ENCODE measurements around the gene KITLG.

KITLG gene

GRCh38 chr12:88458327-88458726 lies 121.9 kb downstream of the KITLG start:
- no peak overlapping the region for H3K4me2 ChIP-seq (ENCODE audit: insufficient read depth, low read length, poor library complexity, severe bottlenecking)
- H2AK5ac ChIP-seq (ENCODE audit: low read depth, low read length), result no peak overlapping the region
- no peak overlapping the region for H2BK120ac ChIP-seq (ENCODE audit: low read depth, low read length)
- no peak overlapping the region for H3K18ac ChIP-seq (ENCODE audit: low read length)
- no peak overlapping the region for H4K8ac ChIP-seq (ENCODE audit: low read depth, low read length)
- H3K9ac ChIP-seq (ENCODE audit: low read depth, low read length, poor library complexity), result no peak overlapping the region
- no peak overlapping the region for H3K4ac ChIP-seq (ENCODE audit: low read length)
- no peak overlapping the region for H3K4me3 ChIP-seq (ENCODE audit: low read length in 2 of 2)
- no peak overlapping the region for H4K91ac ChIP-seq (ENCODE audit: low read depth, low read length, poor library complexity)
- no peaks in the 10 kb centered on the region for H3K4me1 ChIP-seq (ENCODE audit: control insufficient read depth in 2 of 2, insufficient read depth in 1 of 2, low read depth in 1 of 2, low read length in 2 of 2)
- no peak overlapping the region for H2AFZ ChIP-seq (ENCODE audit: low read length)
- DNase-seq (ENCODE audit: low spot score), result no peak
- H2BK15ac ChIP-seq (ENCODE audit: low read length), result no peak overlapping the region
- no peak overlapping the region for H3K14ac ChIP-seq (ENCODE audit: low read length)
- no peak overlapping the region for H2BK12ac ChIP-seq (ENCODE audit: low read length)
- no peak overlapping the region for H3K23ac ChIP-seq (ENCODE audit: low read depth, low read length, poor library complexity)
- H3K27me3 ChIP-seq (ENCODE audit: control insufficient read depth in 3 of 3, insufficient read depth in 3 of 3, low read depth in 1 of 3, low read length in 3 of 3), result no peaks in the 10 kb centered on the region
- H2BK5ac ChIP-seq (ENCODE audit: low read length), result no peak overlapping the region
- H3K36me3 ChIP-seq (replicated peaks in 1 of 2; ENCODE audit: control insufficient read depth in 2 of 2, insufficient read depth in 2 of 2, low read length in 2 of 2), result no peaks in the 10 kb centered on the region
- H3K27ac ChIP-seq (replicated peaks; ENCODE audit: low read length), result no peak overlapping the region
- no CpG with 5 or more reads among the region's 1 CpG for WGBS, 2 donors (ENCODE audit: extremely low coverage in 2 of 2, insufficient read length in 2 of 2, insufficient replicate concordance in 1 of 2)
- H3K79me1 ChIP-seq (ENCODE audit: low read depth, low read length), result no peaks in the 10 kb centered on the region
- no peaks in the 10 kb centered on the region for H3K9me3 ChIP-seq (replicated peaks in 1 of 2; ENCODE audit: control insufficient read depth in 2 of 2, insufficient read depth in 1 of 2, low read depth in 1 of 2, low read length in 2 of 2)

- H2BK15ac ChIP-seq (ENCODE audit: low read length), result no peak overlapping the region
- no peak overlapping the region for H3K9ac ChIP-seq (ENCODE audit: low read depth, low read length, poor library complexity)
- no peak overlapping the region for H3K4ac ChIP-seq (ENCODE audit: low read length)
- no peak overlapping the region for H3K14ac ChIP-seq (ENCODE audit: low read length)
- no peak overlapping the region for H3K18ac ChIP-seq (ENCODE audit: low read length)
- H3K4me1 ChIP-seq (ENCODE audit: control insufficient read depth in 2 of 2, insufficient read depth in 1 of 2, low read depth in 1 of 2, low read length in 2 of 2), result peaks cover 4 to 5% of the 10 kb centered on the region in 2 donors
- DNase-seq (ENCODE audit: low spot score), result no peak
- H3K36me3 ChIP-seq (replicated peaks in 1 of 2; ENCODE audit: control insufficient read depth in 2 of 2, insufficient read depth in 2 of 2, low read length in 2 of 2), result no peaks in the 10 kb centered on the region
- no peak overlapping the region for H3K23ac ChIP-seq (ENCODE audit: low read depth, low read length, poor library complexity)
- H2BK120ac ChIP-seq (ENCODE audit: low read depth, low read length), result no peak overlapping the region
- no peaks in the 10 kb centered on the region for H3K9me3 ChIP-seq (replicated peaks in 1 of 2; ENCODE audit: control insufficient read depth in 2 of 2, insufficient read depth in 1 of 2, low read depth in 1 of 2, low read length in 2 of 2)
- no peaks in the 10 kb centered on the region for H3K79me1 ChIP-seq (ENCODE audit: low read depth, low read length)
- H4K91ac ChIP-seq (ENCODE audit: low read depth, low read length, poor library complexity), result no peak overlapping the region
- no peaks in the 10 kb centered on the region for H3K27me3 ChIP-seq (ENCODE audit: control insufficient read depth in 3 of 3, insufficient read depth in 3 of 3, low read depth in 1 of 3, low read length in 3 of 3)
- H2AFZ ChIP-seq (ENCODE audit: low read length), result no peak overlapping the region
- H3K4me3 ChIP-seq (ENCODE audit: low read length in 2 of 2), result no peak overlapping the region
- no peak overlapping the region for H2BK12ac ChIP-seq (ENCODE audit: low read length)
- no peak overlapping the region for H2AK5ac ChIP-seq (ENCODE audit: low read depth, low read length)
- no peak overlapping the region for H3K4me2 ChIP-seq (ENCODE audit: insufficient read depth, low read length, poor library complexity, severe bottlenecking)
- H2BK5ac ChIP-seq (ENCODE audit: low read length), result no peak overlapping the region
- no peak overlapping the region for H4K8ac ChIP-seq (ENCODE audit: low read depth, low read length)
- H3K27ac ChIP-seq (replicated peaks; ENCODE audit: low read length), result no peak overlapping the region
Observed at GRCh38 chr12:88453323-88453722, 126.9 kb downstream of the KITLG start.

- H4K91ac ChIP-seq (ENCODE audit: low read depth, low read length, poor library complexity), result no peak overlapping the region
- peaks cover 4 to 6% of the 10 kb centered on the region in 2 donors for H3K4me1 ChIP-seq (ENCODE audit: control insufficient read depth in 2 of 2, insufficient read depth in 1 of 2, low read depth in 1 of 2, low read length in 2 of 2)
- WGBS, 2 donors (ENCODE audit: extremely low coverage in 2 of 2, insufficient read length in 2 of 2, insufficient replicate concordance in 1 of 2), result no CpG with 5 or more reads among the region's 3 CpGs
- H3K18ac ChIP-seq (ENCODE audit: low read length), result no peak overlapping the region
- H3K4me2 ChIP-seq (ENCODE audit: insufficient read depth, low read length, poor library complexity, severe bottlenecking), result no peak overlapping the region
- H2BK15ac ChIP-seq (ENCODE audit: low read length), result no peak overlapping the region
- H3K79me1 ChIP-seq (ENCODE audit: low read depth, low read length), result no peaks in the 10 kb centered on the region
- H3K27ac ChIP-seq (replicated peaks; ENCODE audit: low read length), result no peak overlapping the region
- H3K4me3 ChIP-seq (ENCODE audit: low read length in 2 of 2), result no peak overlapping the region
- H3K27me3 ChIP-seq (ENCODE audit: control insufficient read depth in 3 of 3, insufficient read depth in 3 of 3, low read depth in 1 of 3, low read length in 3 of 3), result no peaks in the 10 kb centered on the region
- H2AK5ac ChIP-seq (ENCODE audit: low read depth, low read length), result no peak overlapping the region
- no peaks in the 10 kb centered on the region for H3K9me3 ChIP-seq (replicated peaks in 1 of 2; ENCODE audit: control insufficient read depth in 2 of 2, insufficient read depth in 1 of 2, low read depth in 1 of 2, low read length in 2 of 2)
- H3K14ac ChIP-seq (ENCODE audit: low read length), result no peak overlapping the region
- H2AFZ ChIP-seq (ENCODE audit: low read length), result peak overlapping the region; percentile 27
- H3K36me3 ChIP-seq (replicated peaks in 1 of 2; ENCODE audit: control insufficient read depth in 2 of 2, insufficient read depth in 2 of 2, low read length in 2 of 2), result no peaks in the 10 kb centered on the region
- H2BK5ac ChIP-seq (ENCODE audit: low read length), result no peak overlapping the region
- no peak overlapping the region for H3K23ac ChIP-seq (ENCODE audit: low read depth, low read length, poor library complexity)
- H2BK12ac ChIP-seq (ENCODE audit: low read length), result no peak overlapping the region
- H4K8ac ChIP-seq (ENCODE audit: low read depth, low read length), result no peak overlapping the region
- no peak overlapping the region for H2BK120ac ChIP-seq (ENCODE audit: low read depth, low read length)
- no peak overlapping the region for H3K4ac ChIP-seq (ENCODE audit: low read length)
- no peak for DNase-seq (ENCODE audit: low spot score)
- no peak overlapping the region for H3K9ac ChIP-seq (ENCODE audit: low read depth, low read length, poor library complexity)
Observed at GRCh38 chr12:88451205-88451604, 129.1 kb downstream of the KITLG start.

- no CpG with 5 or more reads among the region's 1 CpG for WGBS, 2 donors (ENCODE audit: extremely low coverage in 2 of 2, insufficient read length in 2 of 2, insufficient replicate concordance in 1 of 2)
- Histone ChIP-seq H4K8ac (ENCODE audit: low read depth, low read length) (no peak overlapping the region), H2BK12ac (ENCODE audit: low read length) (no peak overlapping the region), H3K4me3 (ENCODE audit: low read length in 2 of 2) (no peak overlapping the region), H3K27ac (replicated peaks; ENCODE audit: low read length) (no peak overlapping the region), H3K18ac (ENCODE audit: low read length) (no peak overlapping the region), H3K23ac (ENCODE audit: low read depth, low read length, poor library complexity) (no peak overlapping the region), H3K27me3 (ENCODE audit: control insufficient read depth in 3 of 3, insufficient read depth in 3 of 3, low read depth in 1 of 3, low read length in 3 of 3) (no peaks in the 10 kb centered on the region), H3K14ac (ENCODE audit: low read length) (no peak overlapping the region), H3K4me2 (ENCODE audit: insufficient read depth, low read length, poor library complexity, severe bottlenecking) (no peak overlapping the region), H2BK120ac (ENCODE audit: low read depth, low read length) (no peak overlapping the region), H4K91ac (ENCODE audit: low read depth, low read length, poor library complexity) (no peak overlapping the region), H3K36me3 (replicated peaks in 1 of 2; ENCODE audit: control insufficient read depth in 2 of 2, insufficient read depth in 2 of 2, low read length in 2 of 2) (no peaks in the 10 kb centered on the region), H3K9me3 (replicated peaks in 1 of 2; ENCODE audit: control insufficient read depth in 2 of 2, insufficient read depth in 1 of 2, low read depth in 1 of 2, low read length in 2 of 2) (no peaks in the 10 kb centered on the region), H3K79me1 (ENCODE audit: low read depth, low read length) (no peaks in the 10 kb centered on the region), H3K4ac (ENCODE audit: low read length) (no peak overlapping the region), H2BK5ac (ENCODE audit: low read length) (no peak overlapping the region), H2AFZ (ENCODE audit: low read length) (no peak overlapping the region), H3K4me1 (ENCODE audit: control insufficient read depth in 2 of 2, insufficient read depth in 1 of 2, low read depth in 1 of 2, low read length in 2 of 2) (peaks cover 4 to 6% of the 10 kb centered on the region in 2 donors), H2AK5ac (ENCODE audit: low read depth, low read length) (no peak overlapping the region), H3K9ac (ENCODE audit: low read depth, low read length, poor library complexity) (no peak overlapping the region), H2BK15ac (ENCODE audit: low read length) (no peak overlapping the region)
- no peak for DNase-seq (ENCODE audit: low spot score)
Observed at GRCh38 chr12:88450136-88450535, 130.1 kb downstream of the KITLG start.

Data from neuronal stem cell (in vitro differentiated cells).